Activated CD8-positive, alpha-beta T cell treated with anti-CD3 and anti-CD28 coated beads for 36 hours (primary cell): ENCODE results near the gene MAST4. TPM values are rescaled to one million over a fixed set of nuclear protein-coding genes. Genes with fewer than 3 reads are reported as not detected.

Experiments
- ATAC-seq: fragments of 200-7000 bp; cut with Tn5 transposase; one replicate; pipeline ENCODE4 v1.10.0; 2021; ENCODE audit warnings: mild to moderate bottlenecking, moderate library complexity
- CTCF ChIA-PET: fragments of 350-600 bp; sonication (Branson Sonifier 250); formaldehyde crosslinking; loops from one replicate; lab custom pipeline; 2021; ENCODE audit warnings: antibody characterized with exemption; lab: Charles Lee
- POLR2A ChIA-PET: fragments of 350-600 bp; sonication (Branson Sonifier 250); formaldehyde crosslinking; loops from one replicate; lab custom pipeline; 2021; ENCODE audit warnings: antibody characterized with exemption; lab: Charles Lee
- DNase-seq: peaks from one replicate; pipeline ENCODE4 v3.0.0-alpha.2; 2020
- H3K27ac Mint-ChIP-seq: one replicate; pipeline ENCODE4 v1.8.0; 2021; ENCODE audit warnings: mild to moderate bottlenecking, mixed read lengths
- H3K27me3 Mint-ChIP-seq: one replicate; pipeline ENCODE4 v1.8.0; 2021; ENCODE audit warnings: mixed read lengths
- H3K36me3 Mint-ChIP-seq: one replicate; pipeline ENCODE4 v1.8.0; 2021; ENCODE audit warnings: low read depth, mixed read lengths
- H3K4me1 Mint-ChIP-seq: one replicate; pipeline ENCODE4 v1.8.0; 2021; ENCODE audit warnings: low read depth, mixed read lengths
- H3K4me3 Mint-ChIP-seq: one replicate; pipeline ENCODE4 v1.8.0; 2021; ENCODE audit warnings: mild to moderate bottlenecking, moderate library complexity, mixed read lengths
- H3K9me3 Mint-ChIP-seq: one replicate; pipeline ENCODE4 v1.8.0; 2021; ENCODE audit warnings: mixed read lengths
- intact Hi-C: fragments of 100-400 bp; cut with micrococcal nuclease; formaldehyde crosslinking; loops from one replicate; pipeline ENCODE4 v1.10.0; 2022
- total RNA-seq, 2 experiments: library from RNA; stranded (reverse); gene quantifications; one replicate each; pipeline ENCODE4 v1.2.3, GENCODE V29; 2021
- TF ChIP-seq, protein P1 (sequence below): fragments of 200-600 bp; IDR thresholded peaks from one replicate; pipeline ENCODE4 v1.8.0; 2022; ENCODE audit warnings: antibody characterized with exemption, mild to moderate bottlenecking

The MAST4 gene
- total RNA-seq, 2 experiments from 2014 or later: 7.6 to 10.0 TPM

- no peaks in the 10 kb centered on the region for H3K9me3 Mint-ChIP-seq
- POLR2A ChIA-PET: no interaction called here
- no peaks in the 10 kb centered on the region for H3K4me1 Mint-ChIP-seq
- H3K27me3 Mint-ChIP-seq: no peaks in the 10 kb centered on the region
- CTCF ChIA-PET: interaction anchor here (0.8 to 1.1 kb wide), 3 partner anchors 24 to 391 kb away, joined by 3 to 4 read pairs (median 3); no protein-coding TSS in a partner anchor
- no peak overlapping the region for H3K4me3 Mint-ChIP-seq
- peaks cover 4% of the 10 kb centered on the region for H3K36me3 Mint-ChIP-seq
- intact Hi-C loops: no loop called here
- ATAC-seq (no peak), DNase-seq (no peak)
- H3K27ac Mint-ChIP-seq: no peak overlapping the region
- TF ChIP-seq, protein P1, sequence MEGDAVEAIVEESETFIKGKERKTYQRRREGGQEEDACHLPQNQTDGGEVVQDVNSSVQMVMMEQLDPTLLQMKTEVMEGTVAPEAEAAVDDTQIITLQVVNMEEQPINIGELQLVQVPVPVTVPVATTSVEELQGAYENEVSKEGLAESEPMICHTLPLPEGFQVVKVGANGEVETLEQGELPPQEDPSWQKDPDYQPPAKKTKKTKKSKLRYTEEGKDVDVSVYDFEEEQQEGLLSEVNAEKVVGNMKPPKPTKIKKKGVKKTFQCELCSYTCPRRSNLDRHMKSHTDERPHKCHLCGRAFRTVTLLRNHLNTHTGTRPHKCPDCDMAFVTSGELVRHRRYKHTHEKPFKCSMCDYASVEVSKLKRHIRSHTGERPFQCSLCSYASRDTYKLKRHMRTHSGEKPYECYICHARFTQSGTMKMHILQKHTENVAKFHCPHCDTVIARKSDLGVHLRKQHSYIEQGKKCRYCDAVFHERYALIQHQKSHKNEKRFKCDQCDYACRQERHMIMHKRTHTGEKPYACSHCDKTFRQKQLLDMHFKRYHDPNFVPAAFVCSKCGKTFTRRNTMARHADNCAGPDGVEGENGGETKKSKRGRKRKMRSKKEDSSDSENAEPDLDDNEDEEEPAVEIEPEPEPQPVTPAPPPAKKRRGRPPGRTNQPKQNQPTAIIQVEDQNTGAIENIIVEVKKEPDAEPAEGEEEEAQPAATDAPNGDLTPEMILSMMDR: no peak
These were observed 537.0 kb downstream of the MAST4 start for GRCh38 chr5:67133217-67133616.

- ChIA-PET POLR2A (no interaction called here), CTCF (interaction anchor here (0.9 kb wide), 1 partner anchor 68 kb away, joined by 3 read pairs; no protein-coding TSS in a partner anchor)
- TF ChIP-seq, protein P1: no peak
- intact Hi-C loops: no loop called here
- ATAC-seq (no peak), DNase-seq (no peak)
- Mint-ChIP-seq H3K27ac (no peak overlapping the region), H3K9me3 (no peaks in the 10 kb centered on the region), H3K4me3 (no peak overlapping the region), H3K36me3 (peaks cover 4% of the 10 kb centered on the region), H3K27me3 (no peaks in the 10 kb centered on the region), H3K4me1 (no peaks in the 10 kb centered on the region)
These were observed 537.6 kb downstream of the MAST4 start for GRCh38 chr5:67133776-67134175.

DNA sequence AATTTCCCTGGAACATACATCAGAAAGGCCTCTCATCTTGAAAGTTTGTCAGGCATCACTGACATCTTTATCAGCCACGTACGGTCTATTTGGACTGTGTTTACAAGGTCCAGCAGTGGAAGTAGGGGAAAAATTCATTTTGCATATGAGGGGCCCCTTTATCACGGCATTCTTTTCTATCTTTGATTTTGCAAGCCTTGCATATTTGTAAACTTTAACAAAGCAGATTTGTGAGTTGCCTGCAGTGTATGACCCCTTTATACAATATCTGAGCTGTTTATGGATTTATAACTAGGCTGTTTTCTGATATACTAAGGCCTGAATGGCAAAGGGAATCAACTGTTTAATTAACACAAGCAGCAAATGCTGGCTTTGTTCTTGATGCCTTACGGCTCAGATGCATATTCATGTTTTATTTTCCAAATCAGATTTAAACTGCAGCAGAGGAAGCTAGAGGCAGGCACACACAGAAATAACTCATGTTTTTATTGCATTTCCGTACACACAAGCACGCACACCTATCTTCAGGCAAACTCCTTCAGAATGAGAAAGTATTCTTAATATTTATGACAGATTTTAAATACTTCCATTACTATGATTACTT is 539.3 kb downstream of the MAST4 start:
- ChIA-PET CTCF (no interaction called here), POLR2A (no interaction called here)
- intact Hi-C loops: no loop called here
- Mint-ChIP-seq H3K27ac (no peak overlapping the region), H3K27me3 (no peaks in the 10 kb centered on the region), H3K4me1 (no peaks in the 10 kb centered on the region), H3K9me3 (no peaks in the 10 kb centered on the region), H3K4me3 (no peak overlapping the region), H3K36me3 (no peaks in the 10 kb centered on the region)
- TF ChIP-seq, protein P1: no peak
- ATAC-seq (no peak), DNase-seq (no peak)

DNA sequence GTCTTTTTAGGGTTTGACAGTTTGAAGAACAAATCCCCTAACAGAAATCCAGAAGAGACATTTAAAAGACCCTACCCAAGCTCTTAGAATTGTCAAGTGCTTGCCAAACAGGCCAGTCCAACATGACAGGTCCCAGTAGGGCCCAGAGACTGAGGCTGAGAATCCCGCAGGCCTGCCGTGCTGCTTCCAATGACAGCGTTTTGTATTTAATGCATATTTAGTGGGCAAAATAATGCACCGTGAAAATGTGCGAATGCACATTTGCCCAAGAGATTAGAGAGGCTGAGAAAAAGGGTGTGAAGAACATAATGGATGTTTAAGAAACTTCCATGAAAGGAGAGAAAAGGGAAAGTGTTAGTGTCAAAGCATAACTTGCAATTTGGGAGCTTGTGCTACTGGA is 542.8 kb downstream of the MAST4 start:
- CTCF ChIA-PET: interaction anchor here (0.7 to 1.3 kb wide), 2 partner anchors 18 to 152 kb away, joined by 3 to 8 read pairs; no protein-coding TSS in a partner anchor
- Mint-ChIP-seq H3K36me3 (peaks cover 4% of the 10 kb centered on the region), H3K4me3 (no peak overlapping the region), H3K4me1 (no peaks in the 10 kb centered on the region), H3K27ac (no peak overlapping the region), H3K27me3 (no peaks in the 10 kb centered on the region), H3K9me3 (no peaks in the 10 kb centered on the region)
- DNase-seq: no peak
- POLR2A ChIA-PET: no interaction called here
- TF ChIP-seq, protein P1: no peak
- no peak for ATAC-seq
- intact Hi-C loops: no loop called here

GRCh38 chr5:67140413-67140812 is 544.2 kb downstream of the MAST4 start:
- Mint-ChIP-seq H3K4me3 (no peak overlapping the region), H3K9me3 (no peaks in the 10 kb centered on the region), H3K4me1 (no peaks in the 10 kb centered on the region), H3K27ac (no peak overlapping the region), H3K36me3 (peaks cover 4% of the 10 kb centered on the region), H3K27me3 (no peaks in the 10 kb centered on the region)
- no peak for DNase-seq
- ATAC-seq: no peak
- ChIA-PET POLR2A (interaction anchor here (0.5 kb wide), 1 partner anchor 81 kb away, joined by 3 read pairs; no protein-coding TSS in a partner anchor), CTCF (no interaction called here)
- intact Hi-C loops: no loop called here
- TF ChIP-seq, protein P1: no peak
